WTC11 (cell line): ENCODE results near the gene CDH9.

Experiments used
- CREM ChIP-seq: sonication (generic); formaldehyde crosslinking; IDR thresholded peaks from 2 replicates; pipeline ENCODE4 v1.8.1; 2022; ENCODE audit warnings: mild to moderate bottlenecking, missing genetic modification reagents, moderate library complexity
- CTCF ChIP-seq: fragments of 200-600 bp; IDR thresholded peaks from 2 replicates; pipeline ENCODE4 v1.8.0; 2022; ENCODE audit warnings: antibody characterized with exemption
- MYBL2 ChIP-seq: sonication (generic); formaldehyde crosslinking; IDR thresholded peaks from 2 replicates; pipeline ENCODE4 v1.8.1; 2023; ENCODE audit warnings: mild to moderate bottlenecking, moderate library complexity, missing genetic modification reagents
- TEAD4 ChIP-seq: sonication (generic); formaldehyde crosslinking; IDR thresholded peaks from 2 replicates; pipeline ENCODE4 v1.8.0; 2022; ENCODE audit warnings: mild to moderate bottlenecking, missing genetic modification reagents
- ZSCAN18 ChIP-seq: fragments of 250-450 bp; sonication (Bioruptor Pico); IDR thresholded peaks from 2 replicates; pipeline ENCODE4 v2.1.2; 2022; ENCODE audit warnings: mild to moderate bottlenecking, moderate library complexity
- TF ChIP-seq, protein P1 (sequence below): fragments of 250-450 bp; sonication (Bioruptor Pico); IDR thresholded peaks from 2 replicates; pipeline ENCODE4 v1.9.0; 2021; ENCODE audit warnings: mild to moderate bottlenecking

- TF ChIP-seq CTCF: no peak
- no peak for TF ChIP-seq CREM (CRISPR knock-in tag)
- no peak for TF ChIP-seq TEAD4 (CRISPR knock-in tag)
- TF ChIP-seq ZSCAN18 (CRISPR knock-in tag): no peak
- no peak for TF ChIP-seq MYBL2 (CRISPR knock-in tag)
- TF ChIP-seq, protein P1, sequence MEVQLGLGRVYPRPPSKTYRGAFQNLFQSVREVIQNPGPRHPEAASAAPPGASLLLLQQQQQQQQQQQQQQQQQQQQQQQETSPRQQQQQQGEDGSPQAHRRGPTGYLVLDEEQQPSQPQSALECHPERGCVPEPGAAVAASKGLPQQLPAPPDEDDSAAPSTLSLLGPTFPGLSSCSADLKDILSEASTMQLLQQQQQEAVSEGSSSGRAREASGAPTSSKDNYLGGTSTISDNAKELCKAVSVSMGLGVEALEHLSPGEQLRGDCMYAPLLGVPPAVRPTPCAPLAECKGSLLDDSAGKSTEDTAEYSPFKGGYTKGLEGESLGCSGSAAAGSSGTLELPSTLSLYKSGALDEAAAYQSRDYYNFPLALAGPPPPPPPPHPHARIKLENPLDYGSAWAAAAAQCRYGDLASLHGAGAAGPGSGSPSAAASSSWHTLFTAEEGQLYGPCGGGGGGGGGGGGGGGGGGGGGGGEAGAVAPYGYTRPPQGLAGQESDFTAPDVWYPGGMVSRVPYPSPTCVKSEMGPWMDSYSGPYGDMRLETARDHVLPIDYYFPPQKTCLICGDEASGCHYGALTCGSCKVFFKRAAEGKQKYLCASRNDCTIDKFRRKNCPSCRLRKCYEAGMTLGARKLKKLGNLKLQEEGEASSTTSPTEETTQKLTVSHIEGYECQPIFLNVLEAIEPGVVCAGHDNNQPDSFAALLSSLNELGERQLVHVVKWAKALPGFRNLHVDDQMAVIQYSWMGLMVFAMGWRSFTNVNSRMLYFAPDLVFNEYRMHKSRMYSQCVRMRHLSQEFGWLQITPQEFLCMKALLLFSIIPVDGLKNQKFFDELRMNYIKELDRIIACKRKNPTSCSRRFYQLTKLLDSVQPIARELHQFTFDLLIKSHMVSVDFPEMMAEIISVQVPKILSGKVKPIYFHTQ (CRISPR knock-in tag): no peak
These were observed 89.5 kb downstream of the CDH9 start for GRCh38 chr5:26948921-26949320.
